ENCODE data around the gene MRPL20. TPM values are rescaled to one million over a fixed set of nuclear protein-coding genes. Genes with fewer than 3 reads are reported as not detected.
"Not testable (repeated sequence)": the region's sequence is repeated elsewhere in the genome, so short reads cannot be mapped to it uniquely, and the experiment has no call there.

MRPL20 gene
- total RNA-seq (2014; rRNA removed; shearing (Covaris generic)) = 184 and 267 TPM in 2 replicates

GRCh38 chr1:1406821-1407635 lies at the start of gene MRPL20:
TSS of gene MRPL20 (minus strand) at chr1:1407293. CDS start at chr1:1407217, 76 bp downstream.
- Histone ChIP-seq H3K36me3 (replicated peaks; ENCODE audit: control insufficient read depth, insufficient read depth, low read length) (peaks cover 16% of the 10 kb centered on the region), H3K27me3 (ENCODE audit: control insufficient read depth, insufficient read depth, low read length) (no peaks in the 10 kb centered on the region), H3K4me3 (ENCODE audit: insufficient read depth, low read depth, low read length) (peak within 1 kb of the TSS; percentile 99)
- peak; percentile 97 for DNase-seq

DNA sequence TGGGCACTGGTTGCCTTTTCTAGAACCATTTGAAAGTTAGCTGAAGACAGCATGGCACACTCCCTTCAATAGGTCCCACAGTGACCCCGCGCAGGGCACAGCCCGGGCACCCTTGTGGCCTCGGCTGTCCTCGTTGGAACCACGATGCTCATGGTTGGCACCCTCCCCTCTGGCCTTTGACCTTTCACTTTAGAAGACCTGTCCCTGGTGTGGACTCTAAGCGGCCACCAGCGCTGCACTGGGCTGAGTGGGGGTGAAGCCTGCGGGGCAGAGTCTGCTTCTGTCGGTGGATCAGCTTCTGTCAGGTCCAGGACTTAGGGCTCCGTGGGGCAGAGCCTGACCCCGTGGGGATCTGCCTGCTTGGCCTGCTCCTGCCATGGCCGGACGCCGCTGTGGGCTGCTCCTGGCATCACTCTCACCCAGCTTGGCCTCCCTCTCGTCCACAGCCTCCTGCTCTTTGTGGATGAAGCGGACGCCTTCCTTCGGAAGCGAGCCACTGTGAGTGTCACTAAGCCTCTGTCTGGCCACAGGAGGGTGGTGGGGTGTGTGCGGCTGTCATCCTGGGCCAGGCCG lies 49.7 kb upstream of the MRPL20 start:
- not testable (repeated sequence) for DNase-seq; H3K36me3 ChIP-seq (replicated peaks; ENCODE audit: control insufficient read depth, insufficient read depth, low read length); H3K4me3 ChIP-seq (ENCODE audit: insufficient read depth, low read depth, low read length); H3K27me3 ChIP-seq (ENCODE audit: control insufficient read depth, insufficient read depth, low read length)

- not testable (repeated sequence) for H3K36me3 ChIP-seq (replicated peaks; ENCODE audit: control insufficient read depth, insufficient read depth, low read length); H3K27me3 ChIP-seq (ENCODE audit: control insufficient read depth, insufficient read depth, low read length); H3K4me3 ChIP-seq (ENCODE audit: insufficient read depth, low read depth, low read length); DNase-seq
Measured at GRCh38 chr1:1455934-1456333, 48.8 kb upstream of the MRPL20 start.

- H3K27me3 ChIP-seq (ENCODE audit: control insufficient read depth, insufficient read depth, low read length) = no peaks in the 10 kb centered on the region
- no peak overlapping the region for H3K4me3 ChIP-seq (ENCODE audit: insufficient read depth, low read depth, low read length)
- no peaks in the 10 kb centered on the region for H3K36me3 ChIP-seq (replicated peaks; ENCODE audit: control insufficient read depth, insufficient read depth, low read length)
- DNase-seq = no peak
Measured at GRCh38 chr1:1455366-1455884, 48.3 kb upstream of the MRPL20 start.

DNA sequence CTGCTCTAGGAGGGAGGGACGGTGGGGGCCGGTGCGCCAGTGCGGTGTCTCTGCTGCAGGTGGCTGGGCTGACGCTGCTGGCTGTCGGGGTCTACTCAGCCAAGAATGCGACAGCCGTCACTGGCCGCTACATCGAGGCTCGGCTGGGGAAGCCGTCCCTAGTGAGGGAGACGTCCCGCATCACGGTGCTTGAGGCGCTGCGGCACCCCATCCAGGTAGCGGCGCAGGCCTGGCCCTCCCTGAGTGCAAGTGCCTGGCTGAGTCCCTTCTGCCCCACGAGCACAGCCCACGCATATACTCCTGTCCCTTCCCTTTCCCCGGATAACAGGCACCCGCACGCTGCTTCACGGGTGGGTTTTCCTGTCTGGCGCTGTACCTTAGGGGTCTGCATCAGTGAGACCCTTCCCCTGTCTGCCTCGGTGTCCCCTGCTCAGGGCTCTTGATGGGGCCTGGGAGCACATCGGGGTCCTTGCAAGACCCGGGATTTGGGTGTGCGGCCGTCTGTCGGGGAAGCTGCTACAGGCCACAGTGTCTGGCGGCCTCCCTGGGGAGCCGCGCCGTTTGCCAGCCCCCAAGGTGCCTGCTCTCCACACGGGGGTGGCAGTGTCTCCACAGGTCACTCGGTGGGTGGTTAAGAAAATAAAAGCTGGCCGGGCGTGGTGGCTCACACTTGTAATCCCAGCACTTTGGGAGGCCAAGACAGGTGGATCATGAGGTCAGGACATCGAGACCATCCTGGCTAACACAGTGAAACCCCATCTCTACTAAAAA lies 47.4 kb upstream of the MRPL20 start:
- not testable (repeated sequence) for H3K27me3 ChIP-seq (ENCODE audit: control insufficient read depth, insufficient read depth, low read length); DNase-seq; H3K36me3 ChIP-seq (replicated peaks; ENCODE audit: control insufficient read depth, insufficient read depth, low read length); H3K4me3 ChIP-seq (ENCODE audit: insufficient read depth, low read depth, low read length)

DNA sequence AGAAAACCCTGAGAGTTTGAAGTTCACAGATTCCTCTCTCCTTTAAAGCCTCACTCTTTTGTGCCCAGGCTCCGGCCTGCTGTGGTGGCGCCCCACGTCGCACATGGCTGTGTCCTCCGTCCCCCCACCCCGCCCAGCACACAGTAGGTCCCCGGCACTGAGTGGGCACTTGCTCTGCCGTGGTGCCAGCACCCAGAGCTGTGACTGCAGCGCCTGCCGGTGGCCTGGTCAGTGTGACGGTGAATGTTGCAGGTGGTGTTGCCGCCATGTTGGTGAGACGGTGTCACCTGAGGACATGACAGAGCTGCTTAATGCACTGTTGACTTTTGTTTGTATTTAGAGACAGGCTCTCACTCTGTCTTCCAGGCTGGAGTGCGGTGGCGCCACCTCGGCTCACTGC lies 45.8 kb upstream of the MRPL20 start:
- Histone ChIP-seq H3K27me3 (ENCODE audit: control insufficient read depth, insufficient read depth, low read length) (no peaks in the 10 kb centered on the region), H3K4me3 (ENCODE audit: insufficient read depth, low read depth, low read length) (no peak overlapping the region), H3K36me3 (replicated peaks; ENCODE audit: control insufficient read depth, insufficient read depth, low read length) (no peaks in the 10 kb centered on the region)
- DNase-seq = no peak

GRCh38 chr1:1452365-1452739 lies 45.3 kb upstream of the MRPL20 start:
- DNase-seq; H3K36me3 ChIP-seq (replicated peaks; ENCODE audit: control insufficient read depth, insufficient read depth, low read length); H3K4me3 ChIP-seq (ENCODE audit: insufficient read depth, low read depth, low read length); H3K27me3 ChIP-seq (ENCODE audit: control insufficient read depth, insufficient read depth, low read length): not testable (repeated sequence)

DNA sequence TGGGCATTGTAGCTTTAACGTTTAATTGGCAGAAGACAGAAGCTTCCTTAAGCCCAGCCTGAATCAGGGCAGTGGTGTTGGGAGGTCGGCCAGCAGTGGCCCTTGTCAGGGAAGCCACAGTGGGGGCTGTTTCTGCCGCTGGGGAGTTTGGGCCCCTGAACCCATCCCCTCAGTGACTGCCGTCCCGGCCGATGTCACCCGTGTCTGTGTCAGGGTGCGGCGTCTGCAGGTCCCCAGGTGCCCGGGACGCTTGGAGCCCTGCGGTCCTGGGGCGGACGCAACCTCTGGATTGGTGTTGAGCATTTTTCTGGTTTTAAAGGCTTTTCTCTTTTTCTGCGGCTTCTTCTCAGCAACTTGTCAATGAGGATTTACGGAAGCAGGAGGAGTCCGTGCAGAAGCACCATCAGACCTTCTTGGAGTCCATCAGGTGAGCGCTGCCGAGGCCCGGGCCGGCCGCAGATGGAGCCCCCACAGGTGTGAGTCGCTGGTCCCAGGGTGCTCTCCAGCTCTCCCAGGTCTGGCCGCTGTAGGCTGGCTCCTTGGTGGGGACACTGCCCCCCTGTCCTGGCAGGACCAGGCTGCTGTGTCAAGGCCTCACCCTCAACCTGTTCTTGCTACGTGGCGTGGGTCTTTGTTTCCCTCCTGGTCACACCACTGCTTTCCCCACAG lies 44.7 kb upstream of the MRPL20 start:
- Histone ChIP-seq H3K27me3 (ENCODE audit: control insufficient read depth, insufficient read depth, low read length) (no peaks in the 10 kb centered on the region), H3K4me3 (ENCODE audit: insufficient read depth, low read depth, low read length) (no peak overlapping the region), H3K36me3 (replicated peaks; ENCODE audit: control insufficient read depth, insufficient read depth, low read length) (no peaks in the 10 kb centered on the region)
- DNase-seq = no peak

- not testable (repeated sequence) for DNase-seq; H3K36me3 ChIP-seq (replicated peaks; ENCODE audit: control insufficient read depth, insufficient read depth, low read length); H3K4me3 ChIP-seq (ENCODE audit: insufficient read depth, low read depth, low read length); H3K27me3 ChIP-seq (ENCODE audit: control insufficient read depth, insufficient read depth, low read length)
Measured at GRCh38 chr1:1450616-1451015, 43.5 kb upstream of the MRPL20 start.

DNA sequence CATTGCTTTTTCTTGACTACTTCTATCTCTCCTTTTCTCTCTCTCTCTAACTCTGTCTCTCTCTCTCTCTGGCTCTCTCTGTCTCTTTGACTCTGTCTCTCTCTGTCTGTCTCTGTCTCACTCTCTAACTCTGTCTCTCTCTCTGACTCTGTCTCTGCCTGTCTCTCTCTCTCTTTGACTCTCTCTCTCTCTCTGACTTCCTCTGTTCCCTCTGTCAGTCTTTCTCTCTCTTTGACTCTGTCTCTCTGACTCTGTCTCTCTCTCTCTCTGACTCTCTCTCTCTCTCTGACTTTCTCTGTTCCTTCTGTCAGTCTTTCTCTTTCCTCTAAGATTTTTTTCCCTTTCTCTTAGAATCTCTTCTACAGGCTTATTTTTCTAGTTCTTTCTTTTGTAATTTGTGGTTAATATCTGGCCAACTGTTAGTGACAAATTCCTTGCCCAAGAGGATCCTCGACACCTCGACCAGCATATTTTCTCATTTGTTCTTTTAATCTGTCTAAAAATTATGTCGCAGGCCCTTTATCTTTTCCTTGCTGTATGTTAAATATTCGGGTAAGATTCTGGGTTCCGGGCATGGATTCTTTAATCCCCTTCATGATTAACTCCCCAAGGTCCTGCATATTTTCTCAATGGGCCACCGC lies 42.1 kb upstream of the MRPL20 start, which contains the start of gene ATAD3C:
TSS of gene ATAD3C (plus strand) at position 591 of the 641 bp plus-strand sequence. CDS start 995 bp downstream, outside the sequence.
- Histone ChIP-seq H3K36me3 (replicated peaks; ENCODE audit: control insufficient read depth, insufficient read depth, low read length) (no peaks in the 10 kb centered on the region), H3K4me3 (ENCODE audit: insufficient read depth, low read depth, low read length) (no peak within 1 kb of the TSS), H3K27me3 (ENCODE audit: control insufficient read depth, insufficient read depth, low read length) (no peaks in the 10 kb centered on the region)
- DNase-seq = no peak

DNA sequence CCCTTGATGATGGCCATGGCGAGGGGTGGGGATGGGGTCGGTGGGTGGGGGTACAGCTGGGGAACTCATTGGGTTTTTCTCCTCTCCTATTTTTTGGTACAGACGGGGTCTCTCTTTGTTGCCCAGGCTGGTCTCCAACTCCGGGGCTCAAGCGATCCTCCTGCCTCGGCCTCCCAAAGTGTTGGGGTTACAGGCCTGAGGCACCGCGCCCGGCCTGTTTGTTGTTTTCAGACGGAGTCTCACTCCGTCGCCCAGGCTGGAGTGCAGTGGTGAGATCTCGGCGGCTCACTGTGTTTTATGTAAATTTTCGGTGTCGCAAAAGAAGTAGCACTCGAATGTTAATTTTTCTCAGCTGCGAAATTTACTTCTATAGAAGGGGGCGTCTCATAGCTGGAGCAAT lies 39.5 kb upstream of the MRPL20 start:
- H3K27me3 ChIP-seq (ENCODE audit: control insufficient read depth, insufficient read depth, low read length); DNase-seq; H3K4me3 ChIP-seq (ENCODE audit: insufficient read depth, low read depth, low read length); H3K36me3 ChIP-seq (replicated peaks; ENCODE audit: control insufficient read depth, insufficient read depth, low read length): not testable (repeated sequence)

- no peak overlapping the region for H3K4me3 ChIP-seq (ENCODE audit: insufficient read depth, low read depth, low read length)
- no peaks in the 10 kb centered on the region for H3K27me3 ChIP-seq (ENCODE audit: control insufficient read depth, insufficient read depth, low read length)
- DNase-seq = peak; percentile 47
Measured at GRCh38 chr1:1442069-1442770, 35.1 kb upstream of the MRPL20 start.

More at GRCh38 chr1:1442069-1442770, 35.1 kb upstream of the MRPL20 start:
- no peaks in the 10 kb centered on the region for H3K36me3 ChIP-seq (replicated peaks; ENCODE audit: control insufficient read depth, insufficient read depth, low read length)

Measured in H7 (cell line).